ENCODE data around the gene NIPAL3.

- TF ChIP-seq, protein P1, sequence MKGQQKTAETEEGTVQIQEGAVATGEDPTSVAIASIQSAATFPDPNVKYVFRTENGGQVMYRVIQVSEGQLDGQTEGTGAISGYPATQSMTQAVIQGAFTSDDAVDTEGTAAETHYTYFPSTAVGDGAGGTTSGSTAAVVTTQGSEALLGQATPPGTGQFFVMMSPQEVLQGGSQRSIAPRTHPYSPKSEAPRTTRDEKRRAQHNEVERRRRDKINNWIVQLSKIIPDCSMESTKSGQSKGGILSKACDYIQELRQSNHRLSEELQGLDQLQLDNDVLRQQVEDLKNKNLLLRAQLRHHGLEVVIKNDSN (CRISPR knock-in tag; IDR thresholded peaks at IDR 0.05) = no peak
- TF ChIP-seq TP53 (CRISPR knock-in tag; IDR thresholded peaks at IDR 0.05) (no peak), PRDM15 (CRISPR knock-in tag; IDR thresholded peaks at IDR 0.05) (no peak), ATF2 (CRISPR knock-in tag; IDR thresholded peaks at IDR 0.05; ENCODE audit: borderline replicate concordance, low read depth) (no peak), SMAD3 (CRISPR knock-in tag; IDR thresholded peaks at IDR 0.05; ENCODE audit: borderline replicate concordance) (no peak), ZNF138 (CRISPR knock-in tag; conservative IDR thresholded peaks at IDR 0.05) (no peak), PRRX2 (CRISPR knock-in tag; IDR thresholded peaks at IDR 0.05) (no peak), ZSCAN18 (CRISPR knock-in tag; IDR thresholded peaks at IDR 0.05) (no peak), STAT6 (CRISPR knock-in tag; conservative IDR thresholded peaks at IDR 0.05; ENCODE audit: low read depth) (no peak)
- TF ChIP-seq, protein P2, sequence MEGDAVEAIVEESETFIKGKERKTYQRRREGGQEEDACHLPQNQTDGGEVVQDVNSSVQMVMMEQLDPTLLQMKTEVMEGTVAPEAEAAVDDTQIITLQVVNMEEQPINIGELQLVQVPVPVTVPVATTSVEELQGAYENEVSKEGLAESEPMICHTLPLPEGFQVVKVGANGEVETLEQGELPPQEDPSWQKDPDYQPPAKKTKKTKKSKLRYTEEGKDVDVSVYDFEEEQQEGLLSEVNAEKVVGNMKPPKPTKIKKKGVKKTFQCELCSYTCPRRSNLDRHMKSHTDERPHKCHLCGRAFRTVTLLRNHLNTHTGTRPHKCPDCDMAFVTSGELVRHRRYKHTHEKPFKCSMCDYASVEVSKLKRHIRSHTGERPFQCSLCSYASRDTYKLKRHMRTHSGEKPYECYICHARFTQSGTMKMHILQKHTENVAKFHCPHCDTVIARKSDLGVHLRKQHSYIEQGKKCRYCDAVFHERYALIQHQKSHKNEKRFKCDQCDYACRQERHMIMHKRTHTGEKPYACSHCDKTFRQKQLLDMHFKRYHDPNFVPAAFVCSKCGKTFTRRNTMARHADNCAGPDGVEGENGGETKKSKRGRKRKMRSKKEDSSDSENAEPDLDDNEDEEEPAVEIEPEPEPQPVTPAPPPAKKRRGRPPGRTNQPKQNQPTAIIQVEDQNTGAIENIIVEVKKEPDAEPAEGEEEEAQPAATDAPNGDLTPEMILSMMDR (IDR thresholded peaks at IDR 0.05) = no peak
- TF ChIP-seq, protein P3, sequence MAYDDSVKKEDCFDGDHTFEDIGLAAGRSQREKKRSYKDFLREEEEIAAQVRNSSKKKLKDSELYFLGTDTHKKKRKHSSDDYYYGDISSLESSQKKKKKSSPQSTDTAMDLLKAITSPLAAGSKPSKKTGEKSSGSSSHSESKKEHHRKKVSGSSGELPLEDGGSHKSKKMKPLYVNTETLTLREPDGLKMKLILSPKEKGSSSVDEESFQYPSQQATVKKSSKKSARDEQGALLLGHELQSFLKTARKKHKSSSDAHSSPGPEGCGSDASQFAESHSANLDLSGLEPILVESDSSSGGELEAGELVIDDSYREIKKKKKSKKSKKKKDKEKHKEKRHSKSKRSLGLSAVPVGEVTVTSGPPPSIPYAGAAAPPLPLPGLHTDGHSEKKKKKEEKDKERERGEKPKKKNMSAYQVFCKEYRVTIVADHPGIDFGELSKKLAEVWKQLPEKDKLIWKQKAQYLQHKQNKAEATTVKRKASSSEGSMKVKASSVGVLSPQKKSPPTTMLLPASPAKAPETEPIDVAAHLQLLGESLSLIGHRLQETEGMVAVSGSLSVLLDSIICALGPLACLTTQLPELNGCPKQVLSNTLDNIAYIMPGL (CRISPR knock-in tag; IDR thresholded peaks at IDR 0.05) = no peak
- TF ChIP-seq, protein P4, sequence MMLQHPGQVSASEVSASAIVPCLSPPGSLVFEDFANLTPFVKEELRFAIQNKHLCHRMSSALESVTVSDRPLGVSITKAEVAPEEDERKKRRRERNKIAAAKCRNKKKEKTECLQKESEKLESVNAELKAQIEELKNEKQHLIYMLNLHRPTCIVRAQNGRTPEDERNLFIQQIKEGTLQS (CRISPR knock-in tag; conservative IDR thresholded peaks at IDR 0.05) = no peak
Measured at GRCh38 chr1:24441996-24442668, 26.5 kb downstream of the NIPAL3 start.
